ENCODE measurements around the gene FNDC10.

- no peak for TF ChIP-seq CTCF (IDR thresholded peaks at IDR 0.05)
- TF ChIP-seq POLR2A (IDR thresholded peaks at IDR 0.05): no peak
Observed at GRCh38 chr1:1624443-1625403, 24.8 kb upstream of the FNDC10 start.
